ENCODE data around the gene CEP128.

Gene CEP128

DNA sequence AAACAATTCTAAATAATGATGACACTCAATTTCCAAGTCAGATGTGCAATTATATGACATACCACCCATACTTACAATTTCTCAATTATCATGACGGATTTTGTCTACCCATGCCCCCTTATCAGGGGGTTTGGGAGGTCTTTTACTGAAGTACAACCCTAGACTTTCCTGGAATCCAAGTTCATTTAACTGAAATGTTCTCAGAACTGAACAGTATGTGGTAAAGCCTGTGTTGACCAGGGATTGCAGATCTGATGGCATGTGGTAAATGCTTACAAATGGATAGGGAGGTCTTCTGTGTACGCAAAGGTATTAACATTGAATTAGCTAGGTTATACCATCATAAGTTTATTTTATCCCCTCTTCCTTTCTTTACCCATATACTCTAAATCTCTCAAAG is 281.8 kb downstream of the CEP128 start:
- H3K27me3 ChIP-seq (ENCODE audit: insufficient read depth, low read depth, severe bottlenecking), result no peaks in the 10 kb centered on the region
- no peaks in the 10 kb centered on the region for H3K9me3 ChIP-seq (ENCODE audit: severe bottlenecking)
- no peak overlapping the region for H3K4me3 ChIP-seq (ENCODE audit: low read depth, low read length)
- DNase-seq, result no peak
- H3K27ac ChIP-seq, result no peak overlapping the region
- TF ChIP-seq, protein P1, sequence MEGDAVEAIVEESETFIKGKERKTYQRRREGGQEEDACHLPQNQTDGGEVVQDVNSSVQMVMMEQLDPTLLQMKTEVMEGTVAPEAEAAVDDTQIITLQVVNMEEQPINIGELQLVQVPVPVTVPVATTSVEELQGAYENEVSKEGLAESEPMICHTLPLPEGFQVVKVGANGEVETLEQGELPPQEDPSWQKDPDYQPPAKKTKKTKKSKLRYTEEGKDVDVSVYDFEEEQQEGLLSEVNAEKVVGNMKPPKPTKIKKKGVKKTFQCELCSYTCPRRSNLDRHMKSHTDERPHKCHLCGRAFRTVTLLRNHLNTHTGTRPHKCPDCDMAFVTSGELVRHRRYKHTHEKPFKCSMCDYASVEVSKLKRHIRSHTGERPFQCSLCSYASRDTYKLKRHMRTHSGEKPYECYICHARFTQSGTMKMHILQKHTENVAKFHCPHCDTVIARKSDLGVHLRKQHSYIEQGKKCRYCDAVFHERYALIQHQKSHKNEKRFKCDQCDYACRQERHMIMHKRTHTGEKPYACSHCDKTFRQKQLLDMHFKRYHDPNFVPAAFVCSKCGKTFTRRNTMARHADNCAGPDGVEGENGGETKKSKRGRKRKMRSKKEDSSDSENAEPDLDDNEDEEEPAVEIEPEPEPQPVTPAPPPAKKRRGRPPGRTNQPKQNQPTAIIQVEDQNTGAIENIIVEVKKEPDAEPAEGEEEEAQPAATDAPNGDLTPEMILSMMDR (IDR thresholded peaks at IDR 0.05; ENCODE audit: low read depth, low read length), result no peak
- no peaks in the 10 kb centered on the region for H3K36me3 ChIP-seq

DNA sequence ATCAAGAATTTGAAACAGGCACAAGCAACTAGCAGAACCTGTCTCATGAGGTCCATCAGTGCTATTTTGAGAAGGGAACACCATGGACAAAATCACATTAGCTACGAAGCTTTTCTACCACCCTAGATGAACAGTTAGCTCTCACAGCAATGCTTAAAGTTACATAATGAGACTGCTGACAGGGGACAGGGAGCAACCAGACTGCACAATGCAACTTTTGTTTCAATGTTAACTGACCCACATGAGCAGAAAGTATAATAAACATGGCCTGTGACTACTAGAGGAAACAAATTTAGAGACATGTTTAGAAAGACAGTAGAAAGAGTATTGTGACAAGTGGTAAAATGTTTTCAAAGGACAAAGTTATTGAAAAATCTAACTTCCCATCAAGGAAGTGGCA is 282.8 kb downstream of the CEP128 start:
- H3K36me3 ChIP-seq, result no peaks in the 10 kb centered on the region
- no peak overlapping the region for H3K4me3 ChIP-seq (ENCODE audit: low read depth, low read length)
- TF ChIP-seq, protein P1 (IDR thresholded peaks at IDR 0.05; ENCODE audit: low read depth, low read length), result no peak
- DNase-seq, result no peak
- no peaks in the 10 kb centered on the region for H3K27me3 ChIP-seq (ENCODE audit: insufficient read depth, low read depth, severe bottlenecking)
- no peak overlapping the region for H3K27ac ChIP-seq
- H3K9me3 ChIP-seq (ENCODE audit: severe bottlenecking), result no peaks in the 10 kb centered on the region

DNA sequence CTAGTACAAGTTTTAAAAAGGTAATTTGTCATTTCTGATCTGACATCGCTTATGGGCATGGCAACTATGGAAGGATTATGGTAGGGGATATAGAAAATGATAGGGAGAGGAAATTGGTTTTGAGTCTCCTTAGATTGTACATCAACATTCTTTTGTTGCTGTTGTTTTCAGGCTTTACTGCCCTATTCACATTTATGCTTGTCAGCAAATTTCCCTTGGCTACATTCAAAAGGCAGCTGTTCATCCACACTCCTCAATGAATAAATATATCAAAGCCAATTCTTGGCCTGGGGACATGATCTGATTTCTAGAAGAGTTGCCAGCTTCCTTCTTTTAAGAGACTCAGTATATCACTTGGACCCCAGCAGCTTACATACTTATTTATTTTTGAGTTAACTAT is 283.4 kb downstream of the CEP128 start:
- Histone ChIP-seq H3K36me3 (no peaks in the 10 kb centered on the region), H3K9me3 (ENCODE audit: severe bottlenecking) (no peaks in the 10 kb centered on the region), H3K4me3 (ENCODE audit: low read depth, low read length) (no peak overlapping the region), H3K27me3 (ENCODE audit: insufficient read depth, low read depth, severe bottlenecking) (no peaks in the 10 kb centered on the region), H3K27ac (no peak overlapping the region)
- no peak for DNase-seq
- TF ChIP-seq, protein P1 (IDR thresholded peaks at IDR 0.05; ENCODE audit: low read depth, low read length), result no peak

DNA sequence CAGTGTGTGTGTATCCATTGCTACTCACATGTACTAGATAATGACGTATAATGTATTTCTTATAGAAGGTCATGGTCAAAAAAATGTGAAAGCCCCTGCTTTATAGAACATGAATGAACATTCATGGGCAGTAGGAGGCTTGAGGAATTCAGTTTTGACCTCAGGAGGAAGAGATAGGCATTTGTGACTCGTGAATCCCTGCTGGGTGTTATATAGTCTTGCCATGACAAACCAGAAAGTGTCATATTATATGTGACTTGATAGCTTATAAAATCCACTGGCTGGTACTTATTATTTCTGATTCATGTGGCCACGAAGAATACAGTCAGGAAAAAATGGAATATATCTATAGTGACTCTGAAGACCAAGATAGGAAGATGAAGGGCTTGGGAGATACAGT is 287.6 kb downstream of the CEP128 start:
- DNase-seq, result no peak
- H3K9me3 ChIP-seq (ENCODE audit: severe bottlenecking), result no peaks in the 10 kb centered on the region
- no peaks in the 10 kb centered on the region for H3K36me3 ChIP-seq
- H3K27ac ChIP-seq, result no peak overlapping the region
- H3K4me3 ChIP-seq (ENCODE audit: low read depth, low read length), result no peak overlapping the region
- TF ChIP-seq, protein P1 (IDR thresholded peaks at IDR 0.05; ENCODE audit: low read depth, low read length), result no peak
- H3K27me3 ChIP-seq (ENCODE audit: insufficient read depth, low read depth, severe bottlenecking), result no peaks in the 10 kb centered on the region

DNA sequence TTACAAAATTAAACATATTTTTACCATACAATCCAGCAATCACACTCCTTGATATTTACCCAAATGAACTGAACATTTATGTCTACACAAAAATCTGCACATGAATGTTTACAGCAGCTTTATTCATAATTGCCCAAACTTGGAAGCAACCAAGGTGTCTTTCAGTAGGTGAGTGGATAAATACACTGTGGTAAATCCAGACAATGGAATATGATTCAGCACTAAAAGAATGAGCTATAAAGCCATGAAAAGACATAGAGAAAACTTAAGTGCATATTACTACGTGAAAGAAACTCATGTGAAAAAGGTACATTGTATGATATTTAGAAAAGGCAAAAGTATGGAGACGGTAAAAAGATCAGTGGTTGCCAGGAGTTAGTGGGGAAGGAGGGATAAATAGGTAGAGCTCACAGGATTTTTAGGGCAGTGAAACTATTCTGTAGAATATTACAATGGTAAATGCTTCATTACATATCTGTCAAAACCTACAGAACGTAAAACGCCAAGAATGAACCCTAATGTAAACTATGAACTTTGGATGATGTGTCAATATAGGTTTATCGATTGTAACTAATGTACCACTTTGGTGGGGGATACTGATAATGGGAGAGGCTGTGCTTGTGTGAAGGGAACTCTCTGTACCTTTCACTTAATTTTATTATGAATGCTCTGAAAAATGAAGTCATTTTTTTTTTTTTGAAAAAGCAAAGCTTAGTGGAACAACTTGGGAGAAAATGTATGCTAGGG is 295.7 kb downstream of the CEP128 start:
- TF ChIP-seq, protein P1 (IDR thresholded peaks at IDR 0.05; ENCODE audit: low read depth, low read length), result no peak
- Histone ChIP-seq H3K27me3 (ENCODE audit: insufficient read depth, low read depth, severe bottlenecking) (no peaks in the 10 kb centered on the region), H3K9me3 (ENCODE audit: severe bottlenecking) (no peaks in the 10 kb centered on the region), H3K27ac (no peak overlapping the region), H3K36me3 (no peaks in the 10 kb centered on the region), H3K4me3 (ENCODE audit: low read depth, low read length) (no peak overlapping the region)
- DNase-seq, result no peak

DNA sequence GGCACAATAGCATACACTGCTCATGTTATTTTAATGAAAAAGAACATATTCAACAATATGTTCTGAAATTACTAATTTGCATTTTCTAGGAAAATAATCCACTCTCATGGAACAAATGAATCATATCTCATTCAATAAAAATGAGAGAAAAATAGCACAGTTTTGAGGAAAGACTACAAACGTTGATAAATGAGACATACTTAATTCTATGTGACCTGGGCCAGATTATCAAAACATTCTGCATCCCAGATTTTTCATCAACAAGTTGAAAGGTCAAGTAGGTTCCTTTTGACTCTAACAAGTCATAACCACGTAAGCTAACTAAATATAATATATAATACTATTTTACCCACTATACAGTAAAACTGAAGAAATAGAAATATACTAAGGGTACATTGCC is 296.7 kb downstream of the CEP128 start:
- H3K27me3 ChIP-seq (ENCODE audit: insufficient read depth, low read depth, severe bottlenecking), result no peaks in the 10 kb centered on the region
- no peaks in the 10 kb centered on the region for H3K36me3 ChIP-seq
- H3K27ac ChIP-seq, result no peak overlapping the region
- H3K4me3 ChIP-seq (ENCODE audit: low read depth, low read length), result no peak overlapping the region
- DNase-seq, result no peak
- no peaks in the 10 kb centered on the region for H3K9me3 ChIP-seq (ENCODE audit: severe bottlenecking)
- TF ChIP-seq, protein P1 (IDR thresholded peaks at IDR 0.05; ENCODE audit: low read depth, low read length), result no peak

All from WERI-Rb-1 (cell line).